HG02938 (cell line): ENCODE measurements around the gene PEX3.
A peak's percentile ranks its signal among the peaks of the same experiment; 100 is the strongest.
"Not testable (repeated sequence)": the region's sequence is repeated elsewhere in the genome, so short reads cannot be mapped to it uniquely, and the experiment has no call there.

Experiments used
- ATAC-seq: cut with Tn5 transposase; IDR thresholded peaks from one replicate; pipeline ENCODE4 v1.9.1; 2021; ENCODE audit warnings: mild to moderate bottlenecking, moderate library complexity; ENCODE audit not compliant: unreplicated experiment

PEX3 gene

GRCh38 chr6:143447865-143448264 lies 2.7 kb upstream of the PEX3 start:
- not testable (repeated sequence) for ATAC-seq

GRCh38 chr6:143449082-143449713 lies 1.4 kb upstream of the PEX3 start:
- ATAC-seq = no peak

GRCh38 chr6:143449714-143450452 lies 722 bp upstream of the PEX3 start:
- ATAC-seq = peak; percentile 16

- ATAC-seq = no peak
Observed at GRCh38 chr6:143451531-143451930, 926 bp downstream of the PEX3 start.

- no peak for ATAC-seq
Observed at GRCh38 chr6:143457563-143458359, 7.2 kb downstream of the PEX3 start.

GRCh38 chr6:143465546-143465945 lies 14.9 kb downstream of the PEX3 start:
- ATAC-seq = no peak

GRCh38 chr6:143468026-143468425 lies 17.4 kb downstream of the PEX3 start:
- ATAC-seq = no peak

GRCh38 chr6:143468823-143469222 lies 18.2 kb downstream of the PEX3 start:
- ATAC-seq = not testable (repeated sequence)

GRCh38 chr6:143471822-143472221 lies 21.2 kb downstream of the PEX3 start:
- no peak for ATAC-seq

GRCh38 chr6:143476545-143476944 lies 25.9 kb downstream of the PEX3 start:
- no peak for ATAC-seq

- ATAC-seq = no peak
Observed at GRCh38 chr6:143478479-143479062, 28.0 kb downstream of the PEX3 start.

- ATAC-seq = no peak
Observed at GRCh38 chr6:143482593-143482992, 32.0 kb downstream of the PEX3 start.

- no peak for ATAC-seq
Observed at GRCh38 chr6:143485967-143486366, 35.4 kb downstream of the PEX3 start.

GRCh38 chr6:143486752-143487151 lies 36.1 kb downstream of the PEX3 start:
- ATAC-seq = no peak

GRCh38 chr6:143490244-143490643 lies 39.6 kb downstream of the PEX3 start:
- ATAC-seq = no peak

- no peak for ATAC-seq
Observed at GRCh38 chr6:143490775-143491174, 40.2 kb downstream of the PEX3 start.

- ATAC-seq = no peak
Observed at GRCh38 chr6:143496974-143497373, 46.4 kb downstream of the PEX3 start.

- no peak for ATAC-seq
Observed at GRCh38 chr6:143498428-143498827, 47.8 kb downstream of the PEX3 start.

GRCh38 chr6:143501851-143502250 lies 51.2 kb downstream of the PEX3 start:
- no peak for ATAC-seq

GRCh38 chr6:143504369-143504768 lies 53.8 kb downstream of the PEX3 start:
- ATAC-seq = no peak

- ATAC-seq = peak; percentile 36
Observed at GRCh38 chr6:143505111-143505510, 54.5 kb downstream of the PEX3 start.
